Esophagus muscularis mucosa (tissue), 4 donors: ENCODE results near the gene PLEKHG3. TPM values are rescaled to one million over a fixed set of nuclear protein-coding genes. Genes with fewer than 3 reads are reported as not detected.

Source experiments
- DNase-seq: peaks from one replicate; pipeline ENCODE4 v3.0.0-alpha.2; 2017; ENCODE audit errors: extremely low spot score
- H3K27ac ChIP-seq, 4 donors: fragments of 200-600 bp; sonication (generic); replicated peaks in 1 of 4; 1 replicate in 3 of 4; 2 replicates in 1 of 4; pipeline ENCODE4 v1.5.1; 2016 to 2019; ENCODE audit warnings: mild to moderate bottlenecking in 1 of 4
- H3K27me3 ChIP-seq, 4 donors: fragments of 200-600 bp; sonication (generic); one replicate each; pipeline versions ENCODE4 v1.5.1 to v1.6.0; 2016 to 2019
- H3K36me3 ChIP-seq, 4 donors: fragments of 200-600 bp; sonication (generic); one replicate each; pipeline ENCODE4 v1.5.1; 2016 to 2019
- H3K4me1 ChIP-seq, 4 donors: fragments of 200-600 bp; sonication (generic); one replicate each; pipeline ENCODE4 v1.5.1; 2016 to 2019
- H3K4me3 ChIP-seq, 4 donors: fragments of 200-600 bp; sonication (generic); 1 replicate in 2 of 4; 2 replicates in 2 of 4; pipeline ENCODE4 v1.5.1; 2016 to 2019; ENCODE audit warnings: mild to moderate bottlenecking in 4 of 4, moderate library complexity in 1 of 4
- H3K9me3 ChIP-seq, 4 donors: fragments of 200-600 bp; sonication (generic); 1 replicate in 3 of 4; 2 replicates in 1 of 4; pipeline ENCODE4 v1.5.1; 2016 to 2019
- CTCF ChIP-seq, 3 experiments: fragments of 200-600 bp in 2 of 3; fragments of 450-650 bp in 1 of 3; sonication (generic) in 2 of 3; IDR thresholded peaks; one replicate each; pipeline ENCODE4 v1.5.1; 2017 to 2019; ENCODE audit warnings: antibody characterized with exemption in 3 of 3, mild to moderate bottlenecking in 2 of 3, moderate library complexity in 1 of 3
- EP300 ChIP-seq: sonication (generic); formaldehyde crosslinking; IDR thresholded peaks from one replicate; pipeline ENCODE4 v1.6.1; 2017; ENCODE audit warnings: antibody characterized with exemption
- POLR2A ChIP-seq: fragments of 450-650 bp; IDR thresholded peaks from one replicate; pipeline ENCODE4 v1.6.1; 2017; ENCODE audit warnings: antibody characterized with exemption, moderate library complexity, mild to moderate bottlenecking, low read depth
- POLR2AphosphoS5 ChIP-seq, 2 donors: sonication (generic); formaldehyde crosslinking; IDR thresholded peaks; one replicate each; pipeline ENCODE4 v1.6.1; 2017; ENCODE audit warnings: antibody characterized with exemption in 2 of 2
- WGBS: methylation state at CpG from one replicate; pipeline ENCODE4 v1.1.5; 2018; 5-methylcytosine and 5-hydroxymethylcytosine counted together
- intact Hi-C: fragments of 100-400 bp; cut with DNase I; formaldehyde crosslinking; loops from one replicate; pipeline ENCODE4 v1.15.1; 2023
- total RNA-seq, 4 donors: library from RNA; depleted of rRNA; stranded (reverse); fragments of >200 nt; gene quantifications; one replicate each; pipeline versions ENCODE4 v1.1.0 to v1.2.1, GENCODE V29; 2016

PLEKHG3 gene
- total RNA-seq, 4 donors from 2014 or later, result 21.7 to 66.7 (median 35.1) TPM

GRCh38 chr14:64757601-64758000, 53.4 kb downstream of the PLEKHG3 start:
- intact Hi-C loops, result no loop called here
- 100% methylated on average over 1 of the region's 3 CpGs for WGBS

DNA sequence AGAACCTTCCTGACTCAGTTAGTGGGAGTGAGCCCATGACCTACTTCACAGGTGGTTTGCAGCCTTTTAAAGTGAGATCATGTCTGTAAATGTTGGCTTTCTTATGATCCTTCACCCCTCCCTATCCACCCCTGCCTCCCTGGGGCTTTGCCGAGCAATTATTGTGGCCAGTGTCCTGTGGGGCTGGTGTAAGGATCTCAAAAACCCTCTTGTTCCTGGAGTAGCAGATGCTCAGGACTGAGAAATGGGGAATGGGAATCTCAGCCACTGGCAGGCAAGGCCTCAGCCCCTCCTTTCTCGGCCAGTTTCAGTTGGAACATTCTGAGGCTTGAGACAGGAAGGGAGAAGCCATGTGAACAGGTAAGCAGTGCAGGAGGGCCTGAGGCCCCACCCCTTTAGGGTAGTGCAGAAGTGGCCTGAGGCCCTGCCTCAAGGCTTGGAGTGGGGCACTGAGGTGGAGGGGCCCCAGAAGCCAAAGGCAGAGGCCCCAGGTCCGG, 53.8 kb downstream of the PLEKHG3 start:
- Histone ChIP-seq H3K4me1 (peaks cover 41 to 53% (median 48%) of the 10 kb centered on the region in 4 donors), H3K27me3 (peaks cover 0 to 12% (median 0%) of the 10 kb centered on the region in 4 donors), H3K9me3 (no peaks in the 10 kb centered on the region), H3K4me3 (no peak overlapping the region), H3K27ac (no peak overlapping the region), H3K36me3 (no peaks in the 10 kb centered on the region)
- DNase-seq, result no peak
- intact Hi-C loops, result no loop called here
- TF ChIP-seq EP300 (no peak), CTCF (IDR thresholded peaks at IDR 0.05) (no peak), POLR2AphosphoS5 (IDR thresholded peaks at IDR 0.05) (no peak), POLR2A (no peak)
- 51% methylated on average over 2 of the region's 3 CpGs for WGBS

More at GRCh38 chr14:64757601-64758000, 53.4 kb downstream of the PLEKHG3 start:
- H3K4me3 ChIP-seq, result no peak overlapping the region
- H3K27me3 ChIP-seq, result peaks cover 0 to 12% (median 0%) of the 10 kb centered on the region in 4 donors
- no peak for DNase-seq
- H3K4me1 ChIP-seq, result peaks cover 36 to 49% (median 44%) of the 10 kb centered on the region in 4 donors
- H3K27ac ChIP-seq, result no peak overlapping the region
- TF ChIP-seq CTCF (IDR thresholded peaks at IDR 0.05) (no peak), EP300 (no peak), POLR2A (no peak), POLR2AphosphoS5 (IDR thresholded peaks at IDR 0.05) (no peak)
- H3K9me3 ChIP-seq, result no peaks in the 10 kb centered on the region
- H3K36me3 ChIP-seq, result no peaks in the 10 kb centered on the region

DNA sequence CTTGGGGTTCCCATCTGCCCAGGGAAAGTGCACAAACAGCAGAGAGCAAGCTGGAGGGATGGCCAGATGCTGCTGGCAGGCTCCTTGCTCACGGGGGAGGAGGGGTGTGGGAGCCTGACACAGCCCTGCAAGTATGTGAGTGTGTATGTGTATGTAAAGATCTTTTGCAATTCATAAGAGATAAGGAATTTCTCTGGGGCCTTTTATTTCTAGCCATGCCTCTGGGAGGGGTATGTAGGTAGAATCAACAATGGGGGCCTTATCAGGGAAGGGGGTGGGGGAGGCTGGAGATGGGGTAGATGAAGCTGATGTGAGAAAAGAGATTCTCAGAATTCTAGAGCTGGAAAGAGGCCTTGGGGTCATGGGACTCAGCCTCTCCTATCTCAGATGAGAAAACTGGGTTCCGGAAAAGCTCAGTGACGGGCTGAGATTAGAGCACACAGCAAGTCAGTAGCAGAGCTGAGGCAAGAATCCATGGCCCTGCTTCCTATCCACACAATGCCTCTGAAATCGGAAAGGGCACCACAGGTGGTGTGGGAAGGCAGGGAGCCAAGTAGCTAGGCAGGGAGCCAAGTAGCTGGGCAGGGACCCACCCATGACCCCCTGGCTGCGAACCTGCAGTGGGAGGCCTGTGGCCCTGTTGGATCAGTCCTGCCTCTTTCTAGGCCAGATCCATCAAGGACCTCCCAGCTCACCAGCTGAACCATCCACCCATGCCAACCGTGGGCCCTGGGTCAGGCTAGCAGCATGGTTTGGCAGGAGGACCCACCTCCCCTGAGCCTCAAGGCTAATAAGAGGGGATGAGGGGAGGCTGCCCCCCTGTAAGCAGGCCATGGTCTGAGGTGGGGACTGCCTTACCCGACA, 54.7 kb downstream of the PLEKHG3 start:
- H3K27ac ChIP-seq, result no peak overlapping the region
- peaks cover 46 to 58% (median 51%) of the 10 kb centered on the region in 4 donors for H3K4me1 ChIP-seq
- H3K27me3 ChIP-seq, result peaks cover 0 to 4% (median 0%) of the 10 kb centered on the region in 4 donors
- no peaks in the 10 kb centered on the region for H3K9me3 ChIP-seq
- no peak overlapping the region for H3K4me3 ChIP-seq
- H3K36me3 ChIP-seq, result no peaks in the 10 kb centered on the region
- intact Hi-C loops, result no loop called here
- no peak for DNase-seq
- TF ChIP-seq POLR2AphosphoS5 (IDR thresholded peaks at IDR 0.05) (no peak), EP300 (no peak), POLR2A (no peak), CTCF (IDR thresholded peaks at IDR 0.05) (no peak)
- 72% methylated on average over 5 of the region's 7 CpGs for whole genome bisulfite sequencing

DNA sequence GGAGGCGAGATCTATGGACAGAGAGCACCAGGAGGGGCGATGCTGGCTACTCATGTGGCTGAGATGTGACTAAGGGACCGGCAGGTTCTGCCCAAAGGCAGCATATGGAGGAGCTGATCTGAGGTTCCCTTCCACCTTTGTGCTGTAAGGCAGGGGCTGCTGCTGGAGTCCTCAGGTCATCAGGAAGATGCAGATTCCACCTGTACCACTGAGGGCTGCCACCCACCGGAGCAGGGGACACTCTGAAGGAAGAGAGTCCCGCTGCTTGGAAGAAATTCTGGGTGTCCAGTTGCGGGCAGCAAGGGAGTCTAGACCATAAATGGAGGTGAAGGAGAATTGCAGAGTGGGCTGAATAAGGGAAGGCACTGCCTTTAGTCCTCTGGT, 55.3 kb downstream of the PLEKHG3 start:
- no peak overlapping the region for H3K27ac ChIP-seq
- peaks cover 0 to 2% (median 0%) of the 10 kb centered on the region in 4 donors for H3K27me3 ChIP-seq
- peaks cover 48 to 64% (median 57%) of the 10 kb centered on the region in 4 donors for H3K4me1 ChIP-seq
- WGBS, result 91% methylated on average over 6 of the region's 6 CpGs
- intact Hi-C loops, result no loop called here
- no peaks in the 10 kb centered on the region for H3K9me3 ChIP-seq
- no peak overlapping the region for H3K4me3 ChIP-seq
- H3K36me3 ChIP-seq, result no peaks in the 10 kb centered on the region
- TF ChIP-seq EP300 (no peak), CTCF (IDR thresholded peaks at IDR 0.05) (no peak), POLR2AphosphoS5 (IDR thresholded peaks at IDR 0.05) (no peak), POLR2A (no peak)
- DNase-seq, result no peak
